Trophoblast cell (in vitro differentiated cells and primary cell): ENCODE results near the gene ZNF419.
"Not testable (repeated sequence)": the region's sequence is repeated elsewhere in the genome, so short reads cannot be mapped to it uniquely, and the experiment has no call there.

Experiments
- DNase-seq, 2 donors: peaks; one replicate each; pipeline ENCODE4 v3.0.0-alpha.2; 2016
- H2AFZ ChIP-seq: 2 replicates; pipeline ENCODE4 v1.6.1; 2013; ENCODE audit warnings: low read length, moderate library complexity, mild to moderate bottlenecking; ENCODE audit not compliant: insufficient read depth, poor library complexity
- H2AK5ac ChIP-seq: 2 replicates; pipeline ENCODE4 v1.6.1; 2013; ENCODE audit warnings: mild to moderate bottlenecking, low read length
- H2BK120ac ChIP-seq: 2 replicates; pipeline ENCODE4 v1.6.1; 2013; ENCODE audit warnings: low read length, mild to moderate bottlenecking, moderate library complexity; ENCODE audit not compliant: insufficient read depth, poor library complexity
- H2BK12ac ChIP-seq: 2 replicates; pipeline ENCODE4 v1.6.1; 2013; ENCODE audit warnings: mild to moderate bottlenecking, low read length, moderate library complexity
- H2BK5ac ChIP-seq: 2 replicates; pipeline ENCODE4 v1.6.1; 2013; ENCODE audit warnings: low read length, low read depth, moderate library complexity, mild to moderate bottlenecking; ENCODE audit not compliant: poor library complexity
- H3K14ac ChIP-seq: 2 replicates; pipeline ENCODE4 v1.6.1; 2013; ENCODE audit warnings: mild to moderate bottlenecking, low read length
- H3K18ac ChIP-seq: 2 replicates; pipeline ENCODE4 v1.6.1; 2013; ENCODE audit warnings: mild to moderate bottlenecking, low read length
- H3K23ac ChIP-seq: 2 replicates; pipeline ENCODE4 v1.6.1; 2013; ENCODE audit warnings: low read length
- H3K27ac ChIP-seq: 2 replicates; pipeline ENCODE4 v1.5.1; 2013; ENCODE audit warnings: low read depth, mild to moderate bottlenecking, inconsistent platforms, low read length, moderate library complexity
- H3K27me3 ChIP-seq: 2 replicates; pipeline ENCODE4 v1.6.1; 2013; ENCODE audit warnings: inconsistent platforms, mild to moderate bottlenecking, low read length, moderate library complexity; ENCODE audit not compliant: insufficient read depth
- H3K36me3 ChIP-seq, 2 experiments: 1 replicate in 1 of 2; 2 replicates in 1 of 2; pipeline ENCODE4 v1.6.1; 2013; ENCODE audit warnings: low read length in 2 of 2, mild to moderate bottlenecking in 2 of 2, moderate library complexity in 1 of 2; ENCODE audit not compliant: insufficient read depth in 2 of 2, control insufficient read depth in 1 of 2
- H3K4ac ChIP-seq: 2 replicates; pipeline ENCODE4 v1.6.1; 2013; ENCODE audit warnings: low read depth, mild to moderate bottlenecking, low read length, moderate library complexity
- H3K4me1 ChIP-seq, 2 experiments: 1 replicate in 1 of 2; 2 replicates in 1 of 2; pipeline ENCODE4 v1.6.1; 2013; ENCODE audit warnings: low read length in 2 of 2, mild to moderate bottlenecking in 2 of 2, moderate library complexity in 1 of 2; ENCODE audit not compliant: insufficient read depth in 2 of 2, control insufficient read depth in 1 of 2
- H3K4me2 ChIP-seq: 2 replicates; pipeline ENCODE4 v1.6.1; 2013; ENCODE audit warnings: inconsistent platforms, mild to moderate bottlenecking, low read length, moderate library complexity
- H3K4me3 ChIP-seq: 2 replicates; pipeline ENCODE4 v1.5.1; 2013; ENCODE audit warnings: mild to moderate bottlenecking, low read depth, low read length, inconsistent platforms
- H3K79me1 ChIP-seq: one replicate; pipeline ENCODE4 v1.6.1; 2013; ENCODE audit warnings: low read length
- H3K79me2 ChIP-seq: 2 replicates; pipeline ENCODE4 v1.6.1; 2013; ENCODE audit warnings: low read length, mild to moderate bottlenecking; ENCODE audit not compliant: control insufficient read depth, insufficient read depth, poor library complexity
- H3K9ac ChIP-seq: 2 replicates; pipeline ENCODE4 v1.6.1; 2013; ENCODE audit warnings: mild to moderate bottlenecking, low read length
- H3K9me3 ChIP-seq: 2 replicates; pipeline ENCODE4 v1.6.1; 2013; ENCODE audit warnings: low read depth, mild to moderate bottlenecking, control low read depth, inconsistent platforms, low read length; ENCODE audit not compliant: insufficient read depth
- H4K12ac ChIP-seq: 2 replicates; pipeline ENCODE4 v1.6.1; 2013; ENCODE audit warnings: low read depth, mild to moderate bottlenecking, low read length, moderate library complexity
- H4K8ac ChIP-seq: 2 replicates; pipeline ENCODE4 v1.6.1; 2013; ENCODE audit warnings: low read depth, mild to moderate bottlenecking, low read length, moderate library complexity
- H4K91ac ChIP-seq: one replicate; pipeline ENCODE4 v1.6.1; 2013; ENCODE audit warnings: low read depth, mild to moderate bottlenecking, low read length, moderate library complexity
- WGBS: extraction: QIAGEN DNeasy Blood & Tissue Kit; methylation state at CpG from one replicate; pipeline ENCODE4 v1.1.7; 2013; ENCODE audit warnings: missing lambda C conversion rate; ENCODE audit not compliant: insufficient read length, insufficient coverage; ENCODE audit errors: extremely low coverage; 5-methylcytosine and 5-hydroxymethylcytosine counted together

Gene ZNF419

GRCh38 chr19:57499680-57500395 is 12.3 kb downstream of the ZNF419 start, which contains the start of gene ZNF773:
ZNF773 (plus strand) TSS chr19:57499938; CDS start chr19:57500081, 143 bp downstream.
- H2AK5ac ChIP-seq, H3K27me3 ChIP-seq, H2BK12ac ChIP-seq, H3K79me2 ChIP-seq, H3K79me1 ChIP-seq, H3K4me1 ChIP-seq, H3K23ac ChIP-seq, H3K9me3 ChIP-seq: not testable (repeated sequence)
- Histone ChIP-seq H2AFZ (peak within 1 kb of the TSS; percentile 96), H3K18ac (peak within 1 kb of the TSS; percentile 99), H4K12ac (peak within 1 kb of the TSS; percentile 94), H3K36me3 (peaks cover 7 to 11% of the 10 kb centered on the region in 2 experiments), H3K4ac (peak within 1 kb of the TSS; percentile 92), H3K14ac (peak within 1 kb of the TSS; percentile 99), H4K91ac (peak within 1 kb of the TSS; percentile 67), H2BK120ac (peak within 1 kb of the TSS; percentile 97), H3K4me2 (peak within 1 kb of the TSS; percentile 67), H3K27ac (peak within 1 kb of the TSS; percentile 52), H3K9ac (peak within 1 kb of the TSS; percentile 95), H2BK5ac (peak within 1 kb of the TSS; percentile 81), H3K4me3 (peak within 1 kb of the TSS; percentile 96), H4K8ac (peak within 1 kb of the TSS; percentile 99)
- WGBS, result 100% methylated on average over 2 of the region's 69 CpGs
- peak; percentile 95 to 96 for DNase-seq

- WGBS, result no CpG with 5 or more reads among the region's 4 CpGs
- H4K91ac ChIP-seq, H2BK5ac ChIP-seq, H3K9me3 ChIP-seq, H3K27ac ChIP-seq, H3K27me3 ChIP-seq, H3K4ac ChIP-seq, H2BK12ac ChIP-seq, H4K8ac ChIP-seq, H3K4me3 ChIP-seq, H3K79me2 ChIP-seq, H3K23ac ChIP-seq, H2AFZ ChIP-seq, H3K9ac ChIP-seq, H2AK5ac ChIP-seq, H3K14ac ChIP-seq, H3K4me1 ChIP-seq, H2BK120ac ChIP-seq, H4K12ac ChIP-seq, H3K18ac ChIP-seq, H3K79me1 ChIP-seq, DNase-seq: not testable (repeated sequence)
- peaks cover 10 to 17% of the 10 kb centered on the region in 2 experiments for H3K36me3 ChIP-seq
- H3K4me2 ChIP-seq, result peak overlapping the region; percentile 48
Measured at GRCh38 chr19:57500400-57500799, 12.8 kb downstream of the ZNF419 start.

GRCh38 chr19:57506163-57506562 is 18.6 kb downstream of the ZNF419 start:
- no peak overlapping the region for H4K91ac ChIP-seq
- H3K9ac ChIP-seq, result no peak overlapping the region
- H3K4me3 ChIP-seq, result peak overlapping the region; percentile 14
- H2BK5ac ChIP-seq, result no peak overlapping the region
- peaks cover 24 to 40% of the 10 kb centered on the region in 2 experiments for H3K36me3 ChIP-seq
- H3K4ac ChIP-seq, result no peak overlapping the region
- no peak overlapping the region for H2AK5ac ChIP-seq
- H3K79me2 ChIP-seq, result no peaks in the 10 kb centered on the region
- H3K14ac ChIP-seq, result no peak overlapping the region
- no peaks in the 10 kb centered on the region for H3K4me1 ChIP-seq
- H3K27ac ChIP-seq, result no peak overlapping the region
- H4K8ac ChIP-seq, result no peak overlapping the region
- no peak overlapping the region for H3K18ac ChIP-seq
- H3K27me3 ChIP-seq, result no peaks in the 10 kb centered on the region
- H2BK120ac ChIP-seq, result no peak overlapping the region
- H3K23ac ChIP-seq, result no peak overlapping the region
- H4K12ac ChIP-seq, result no peak overlapping the region
- H2BK12ac ChIP-seq, result no peak overlapping the region
- H2AFZ ChIP-seq, result no peak overlapping the region
- H3K4me2 ChIP-seq, result no peak overlapping the region
- H3K79me1 ChIP-seq, result no peaks in the 10 kb centered on the region
- WGBS, result no CpG with 5 or more reads among the region's 4 CpGs
- H3K9me3 ChIP-seq, result peaks cover 6% of the 10 kb centered on the region
- DNase-seq, result no peak

- no peak overlapping the region for H4K8ac ChIP-seq
- no peak overlapping the region for H3K23ac ChIP-seq
- no peak overlapping the region for H3K4me2 ChIP-seq
- H3K4me1 ChIP-seq, result no peaks in the 10 kb centered on the region
- H2BK5ac ChIP-seq, result no peak overlapping the region
- no peak overlapping the region for H4K12ac ChIP-seq
- H2AK5ac ChIP-seq, result no peak overlapping the region
- no peak overlapping the region for H3K14ac ChIP-seq
- H3K18ac ChIP-seq, result no peak overlapping the region
- H3K9ac ChIP-seq, result no peak overlapping the region
- peaks cover 7 to 19% of the 10 kb centered on the region in 2 experiments for H3K36me3 ChIP-seq
- H3K79me2 ChIP-seq, result no peaks in the 10 kb centered on the region
- H2AFZ ChIP-seq, result no peak overlapping the region
- no peak for DNase-seq
- H3K27me3 ChIP-seq, result no peaks in the 10 kb centered on the region
- no peak overlapping the region for H2BK120ac ChIP-seq
- H2BK12ac ChIP-seq, result no peak overlapping the region
- no peak overlapping the region for H3K4ac ChIP-seq
- H4K91ac ChIP-seq, result no peak overlapping the region
- no peak overlapping the region for H3K27ac ChIP-seq
- no peak overlapping the region for H3K4me3 ChIP-seq
- H3K9me3 ChIP-seq, result peaks cover 12% of the 10 kb centered on the region
- H3K79me1 ChIP-seq, result no peaks in the 10 kb centered on the region
Measured at GRCh38 chr19:57511484-57511883, 23.9 kb downstream of the ZNF419 start.
